T1000 (cell line): ENCODE results near the gene E2F7.
"Not testable (repeated sequence)": the region's sequence is repeated elsewhere in the genome, so short reads cannot be mapped to it uniquely, and the experiment has no call there.

ENCODE experiments used
- DNase-seq: peaks from one replicate; lab custom pipeline; 2025; ENCODE audit warnings: mixed read lengths; lab: John Stamatoyannopoulos, UW

Gene E2F7, protein sequence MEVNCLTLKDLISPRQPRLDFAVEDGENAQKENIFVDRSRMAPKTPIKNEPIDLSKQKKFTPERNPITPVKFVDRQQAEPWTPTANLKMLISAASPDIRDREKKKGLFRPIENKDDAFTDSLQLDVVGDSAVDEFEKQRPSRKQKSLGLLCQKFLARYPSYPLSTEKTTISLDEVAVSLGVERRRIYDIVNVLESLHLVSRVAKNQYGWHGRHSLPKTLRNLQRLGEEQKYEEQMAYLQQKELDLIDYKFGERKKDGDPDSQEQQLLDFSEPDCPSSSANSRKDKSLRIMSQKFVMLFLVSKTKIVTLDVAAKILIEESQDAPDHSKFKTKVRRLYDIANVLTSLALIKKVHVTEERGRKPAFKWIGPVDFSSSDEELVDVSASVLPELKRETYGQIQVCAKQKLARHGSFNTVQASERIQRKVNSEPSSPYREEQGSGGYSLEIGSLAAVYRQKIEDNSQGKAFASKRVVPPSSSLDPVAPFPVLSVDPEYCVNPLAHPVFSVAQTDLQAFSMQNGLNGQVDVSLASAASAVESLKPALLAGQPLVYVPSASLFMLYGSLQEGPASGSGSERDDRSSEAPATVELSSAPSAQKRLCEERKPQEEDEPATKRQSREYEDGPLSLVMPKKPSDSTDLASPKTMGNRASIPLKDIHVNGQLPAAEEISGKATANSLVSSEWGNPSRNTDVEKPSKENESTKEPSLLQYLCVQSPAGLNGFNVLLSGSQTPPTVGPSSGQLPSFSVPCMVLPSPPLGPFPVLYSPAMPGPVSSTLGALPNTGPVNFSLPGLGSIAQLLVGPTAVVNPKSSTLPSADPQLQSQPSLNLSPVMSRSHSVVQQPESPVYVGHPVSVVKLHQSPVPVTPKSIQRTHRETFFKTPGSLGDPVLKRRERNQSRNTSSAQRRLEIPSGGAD

GRCh38 chr12:77065361-77066204 lies at the start of gene E2F7:
E2F7 (minus strand) TSS chr12:77065569; CDS start chr12:77064635, 934 bp downstream.
- peak; percentile 86 for DNase-seq

- no peak for DNase-seq
Observed at GRCh38 chr12:77113971-77114370, 48.6 kb upstream of the E2F7 start.

GRCh38 chr12:77108707-77109106 lies 43.3 kb upstream of the E2F7 start:
- DNase-seq, result no peak

GRCh38 chr12:77107121-77107520 lies 41.8 kb upstream of the E2F7 start:
- DNase-seq, result no peak

DNA sequence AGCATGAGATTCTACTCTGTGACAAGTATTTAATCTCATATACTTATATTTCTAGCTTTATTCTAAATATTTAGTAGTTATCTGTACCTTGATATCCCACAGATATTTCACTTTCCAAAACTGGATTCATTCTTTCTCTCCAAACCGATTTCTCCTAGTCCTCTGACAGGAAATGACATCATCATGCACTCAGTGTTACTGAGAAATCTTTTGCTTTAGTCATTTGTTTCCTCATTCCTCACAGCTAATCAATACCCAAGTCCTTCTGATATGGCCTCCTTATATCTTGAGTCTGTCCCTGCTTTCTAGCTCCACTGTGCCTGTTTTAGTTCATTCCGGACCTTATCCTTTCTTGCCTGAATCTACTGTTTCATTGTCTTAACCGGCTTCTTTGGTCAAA lies 39.4 kb upstream of the E2F7 start:
- DNase-seq, result no peak

DNA sequence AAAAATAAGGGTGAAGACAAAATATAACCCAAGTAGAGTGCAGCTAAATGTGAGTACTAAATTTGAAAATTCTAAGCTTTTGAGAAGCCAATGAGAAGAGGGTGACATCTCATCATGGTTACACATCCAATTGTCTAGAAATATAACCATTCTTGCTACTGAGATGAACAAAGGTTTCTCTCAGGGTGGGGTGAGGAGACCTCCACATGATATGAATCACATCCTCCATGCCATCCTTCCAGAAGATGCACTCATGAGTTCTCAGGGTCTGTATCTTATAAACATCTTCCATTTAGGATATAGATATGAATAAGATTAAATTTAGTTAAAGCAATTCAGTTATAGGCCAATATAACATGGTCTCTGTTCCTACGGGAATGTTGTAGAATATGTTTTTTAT lies 38.9 kb upstream of the E2F7 start:
- DNase-seq, result no peak

DNA sequence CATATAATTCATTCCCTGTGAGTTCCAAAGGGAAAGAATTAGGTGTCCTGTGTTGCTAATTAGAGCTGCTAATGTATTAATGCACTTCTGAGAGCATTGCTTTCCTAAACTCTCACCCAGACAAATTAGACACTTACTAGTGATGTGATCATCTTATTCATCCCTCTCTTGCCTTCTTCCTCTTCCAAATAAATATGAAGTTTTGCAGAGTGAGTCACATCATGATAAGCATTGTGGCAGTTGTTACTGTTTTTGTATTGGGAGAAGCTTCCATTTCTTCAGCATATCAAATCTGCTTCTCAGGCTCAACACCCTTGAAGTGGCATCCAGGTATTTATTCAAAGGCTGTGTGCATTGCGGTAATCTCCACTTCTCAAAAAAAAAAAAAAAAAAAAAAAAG lies 37.3 kb upstream of the E2F7 start:
- DNase-seq, result no peak

DNA sequence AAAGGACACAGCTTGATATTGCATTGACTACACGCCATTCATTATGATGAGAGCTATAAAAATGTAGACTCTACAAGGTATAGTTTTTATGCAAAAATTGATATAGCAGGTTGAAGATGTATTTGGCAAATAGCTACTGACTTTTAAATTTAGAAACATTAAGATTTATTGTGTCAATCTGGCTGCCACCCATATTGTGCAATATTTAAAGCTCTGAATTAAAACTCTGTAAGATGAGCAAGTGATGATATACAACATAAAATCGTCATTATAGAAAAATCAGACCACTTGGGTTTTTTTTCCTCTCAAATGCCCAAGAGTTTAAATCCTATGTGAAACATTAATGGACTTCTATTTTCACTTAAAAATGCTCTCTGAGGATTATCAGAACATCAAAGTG lies 36.8 kb upstream of the E2F7 start:
- no peak for DNase-seq

GRCh38 chr12:77099799-77100198 lies 34.4 kb upstream of the E2F7 start:
- no peak for DNase-seq

- DNase-seq, result no peak
Observed at GRCh38 chr12:77097846-77098245, 32.5 kb upstream of the E2F7 start.

GRCh38 chr12:77092227-77092626 lies 26.9 kb upstream of the E2F7 start:
- DNase-seq, result not testable (repeated sequence)

- no peak for DNase-seq
Observed at GRCh38 chr12:77089686-77090220, 24.4 kb upstream of the E2F7 start.

GRCh38 chr12:77087427-77087826 lies 22.1 kb upstream of the E2F7 start:
- no peak for DNase-seq

GRCh38 chr12:77082021-77082420 lies 16.7 kb upstream of the E2F7 start:
- no peak for DNase-seq

- DNase-seq, result no peak
Observed at GRCh38 chr12:77079631-77080030, 14.3 kb upstream of the E2F7 start.

DNA sequence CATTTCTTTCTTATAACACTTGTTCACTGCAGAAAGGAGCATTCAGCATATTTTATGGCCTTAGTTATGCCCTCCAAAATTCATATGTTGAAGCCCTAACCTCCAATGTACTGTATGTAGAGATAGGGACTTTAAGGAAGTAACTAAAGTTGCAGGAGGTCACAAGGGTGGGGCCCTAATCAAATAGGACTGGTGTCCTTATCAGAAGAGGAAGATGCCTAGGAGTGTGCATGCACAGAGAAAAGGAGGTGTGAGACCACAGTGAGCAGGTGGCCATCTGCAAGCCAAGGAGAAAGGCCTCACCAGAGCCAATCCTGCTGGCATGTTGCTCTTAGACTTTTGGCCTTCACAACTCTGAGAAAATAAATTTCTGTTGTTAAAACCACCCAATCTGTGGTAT lies 12.9 kb upstream of the E2F7 start:
- no peak for DNase-seq

GRCh38 chr12:77076886-77077285 lies 11.5 kb upstream of the E2F7 start:
- DNase-seq, result no peak

- not testable (repeated sequence) for DNase-seq
Observed at GRCh38 chr12:77073894-77074293, 8.5 kb upstream of the E2F7 start.

DNA sequence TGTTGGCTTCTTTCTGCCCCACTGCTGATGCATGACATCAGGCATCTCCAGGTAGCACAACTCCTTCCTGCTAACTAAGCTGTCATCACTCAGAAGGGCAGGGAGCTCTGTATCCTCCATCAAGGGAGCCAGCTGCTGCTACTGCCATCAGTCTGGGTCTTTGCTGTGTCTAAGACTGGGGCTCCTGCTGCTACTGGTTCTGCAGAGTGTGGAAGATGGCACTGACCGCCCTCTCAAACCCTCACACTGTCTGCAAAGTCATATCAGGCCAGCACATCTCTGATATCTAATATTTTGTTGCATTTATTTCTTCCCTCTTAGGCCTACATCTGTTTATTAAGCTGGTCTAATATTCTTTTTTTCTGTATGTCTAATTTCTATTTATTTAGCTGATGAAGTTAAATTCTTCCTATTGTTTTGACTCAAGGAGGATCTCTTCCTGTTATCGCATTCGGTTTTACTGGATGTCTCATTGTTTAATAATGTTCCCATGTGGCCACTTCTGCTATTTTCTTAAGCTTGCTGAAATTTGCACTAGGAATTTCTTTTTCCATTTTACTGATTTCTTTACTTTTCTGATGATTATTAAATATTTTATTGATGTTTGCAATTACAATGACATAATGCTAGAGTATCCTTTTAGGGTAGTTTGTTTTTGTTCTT lies 7.6 kb upstream of the E2F7 start:
- no peak for DNase-seq

DNA sequence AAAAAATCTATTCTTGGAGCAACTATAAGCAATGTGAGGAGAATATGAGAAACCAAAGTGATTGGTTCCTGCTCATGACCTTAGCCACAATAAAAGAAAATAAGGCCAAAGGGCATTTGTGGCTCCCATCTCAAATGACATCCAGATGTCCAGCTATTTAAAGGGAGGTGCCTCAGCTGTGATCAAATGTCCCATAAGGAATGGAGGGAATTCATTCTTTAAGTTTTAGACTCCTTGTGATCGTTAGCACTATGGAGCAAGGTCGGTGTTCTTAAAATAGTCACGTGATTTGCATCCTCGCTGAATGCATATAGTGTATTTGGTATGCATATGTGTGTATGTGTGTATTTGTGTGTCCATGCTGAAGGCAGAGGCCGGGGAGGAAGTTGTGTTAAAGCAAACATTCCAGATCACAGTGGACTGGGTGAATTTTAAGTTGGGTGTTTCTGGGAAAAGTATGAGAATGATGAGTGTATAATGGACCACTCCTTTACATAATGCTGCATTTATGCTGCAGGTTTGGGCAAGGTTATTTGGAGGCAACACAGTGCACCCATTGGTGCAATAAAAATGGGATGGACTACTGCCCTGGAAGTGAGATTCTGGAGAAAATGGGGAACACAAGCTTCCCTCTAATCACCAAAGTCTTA lies 5.6 kb upstream of the E2F7 start:
- no peak for DNase-seq

GRCh38 chr12:77070382-77070781 lies 5.0 kb upstream of the E2F7 start:
- no peak for DNase-seq
